ENCODE data around the gene PCDHAC2.

PCDHAC2 gene, protein sequence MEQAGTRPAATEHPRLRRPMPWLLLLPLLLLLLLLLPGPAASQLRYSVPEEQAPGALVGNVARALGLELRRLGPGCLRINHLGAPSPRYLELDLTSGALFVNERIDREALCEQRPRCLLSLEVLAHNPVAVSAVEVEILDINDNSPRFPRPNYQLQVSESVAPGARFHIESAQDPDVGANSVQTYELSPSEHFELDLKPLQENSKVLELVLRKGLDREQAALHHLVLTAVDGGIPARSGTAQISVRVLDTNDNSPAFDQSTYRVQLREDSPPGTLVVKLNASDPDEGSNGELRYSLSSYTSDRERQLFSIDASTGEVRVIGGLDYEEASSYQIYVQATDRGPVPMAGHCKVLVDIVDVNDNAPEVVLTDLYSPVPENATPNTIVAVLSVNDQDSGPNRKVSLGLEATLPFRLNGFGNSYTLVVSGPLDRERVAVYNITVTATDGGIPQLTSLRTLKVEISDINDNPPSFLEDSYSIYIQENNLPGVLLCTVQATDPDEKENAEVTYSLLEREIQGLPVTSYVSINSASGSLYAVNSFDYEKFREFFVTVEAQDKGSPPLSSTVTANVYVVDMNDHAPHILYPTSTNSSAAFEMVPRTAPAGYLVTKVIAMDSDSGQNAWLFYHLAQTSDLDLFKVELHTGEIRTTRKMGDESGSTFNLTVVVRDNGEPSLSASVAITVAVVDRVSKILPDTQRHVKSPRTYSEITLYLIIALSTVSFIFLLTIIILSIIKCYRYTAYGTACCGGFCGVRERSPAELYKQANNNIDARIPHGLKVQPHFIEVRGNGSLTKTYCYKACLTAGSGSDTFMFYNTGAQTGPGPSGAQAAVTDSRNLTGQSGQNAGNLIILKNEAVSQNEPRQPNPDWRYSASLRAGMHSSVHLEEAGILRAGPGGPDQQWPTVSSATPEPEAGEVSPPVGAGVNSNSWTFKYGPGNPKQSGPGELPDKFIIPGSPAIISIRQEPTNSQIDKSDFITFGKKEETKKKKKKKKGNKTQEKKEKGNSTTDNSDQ

GRCh38 chr5:140966293-140967225 lies at the start of gene PCDHAC2:
Gene PCDHAC2 (plus strand): TSS chr5:140966476. CDS start chr5:140966767, 291 bp downstream.
- no peak for DNase-seq (ENCODE audit: low read depth)

GRCh38 chr5:140923601-140924000 lies 42.7 kb upstream of the PCDHAC2 start:
- no peak for DNase-seq (ENCODE audit: low read depth)

- no peak for DNase-seq (ENCODE audit: low read depth)
Measured at GRCh38 chr5:140925806-140926442, 40.4 kb upstream of the PCDHAC2 start, which contains the start of gene PCDHAC1. Gene PCDHAC1 (plus strand): TSS chr5:140926299. CDS start chr5:140926893, 594 bp downstream.

GRCh38 chr5:140926443-140927227 lies 39.6 kb upstream of the PCDHAC2 start:
- DNase-seq (ENCODE audit: low read depth) = no peak

DNA sequence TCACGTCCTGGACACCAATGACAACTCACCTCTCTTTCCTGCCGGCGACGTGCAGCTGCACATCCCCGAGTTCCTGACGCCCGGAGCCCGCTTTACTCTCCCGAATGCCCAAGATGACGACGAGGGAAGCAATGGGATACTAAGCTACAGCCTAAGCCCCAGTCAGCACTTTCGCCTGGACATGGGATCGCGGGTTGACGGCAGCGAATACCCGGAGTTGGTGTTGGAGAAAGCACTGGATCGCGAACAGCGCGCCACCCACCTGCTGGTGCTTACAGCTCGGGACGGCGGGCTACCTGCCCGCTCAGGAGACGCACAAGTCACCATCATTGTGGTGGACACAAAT lies 39.1 kb upstream of the PCDHAC2 start:
- no peak for DNase-seq (ENCODE audit: low read depth)

GRCh38 chr5:140934964-140935606 lies 31.2 kb upstream of the PCDHAC2 start:
- no peak for DNase-seq (ENCODE audit: low read depth)

GRCh38 chr5:140946578-140946977 lies 19.7 kb upstream of the PCDHAC2 start:
- no peak for DNase-seq (ENCODE audit: low read depth)

GRCh38 chr5:140951636-140952035 lies 14.6 kb upstream of the PCDHAC2 start:
- DNase-seq (ENCODE audit: low read depth) = no peak

- no peak for DNase-seq (ENCODE audit: low read depth)
Measured at GRCh38 chr5:140953234-140953633, 13.0 kb upstream of the PCDHAC2 start.

GRCh38 chr5:140962190-140962589 lies 4.1 kb upstream of the PCDHAC2 start:
- DNase-seq (ENCODE audit: low read depth) = no peak

- no peak for DNase-seq (ENCODE audit: low read depth)
Measured at GRCh38 chr5:140964356-140964755, 1.9 kb upstream of the PCDHAC2 start.

- DNase-seq (ENCODE audit: low read depth) = no peak
Measured at GRCh38 chr5:140965905-140966292, 377 bp upstream of the PCDHAC2 start.

DNA sequence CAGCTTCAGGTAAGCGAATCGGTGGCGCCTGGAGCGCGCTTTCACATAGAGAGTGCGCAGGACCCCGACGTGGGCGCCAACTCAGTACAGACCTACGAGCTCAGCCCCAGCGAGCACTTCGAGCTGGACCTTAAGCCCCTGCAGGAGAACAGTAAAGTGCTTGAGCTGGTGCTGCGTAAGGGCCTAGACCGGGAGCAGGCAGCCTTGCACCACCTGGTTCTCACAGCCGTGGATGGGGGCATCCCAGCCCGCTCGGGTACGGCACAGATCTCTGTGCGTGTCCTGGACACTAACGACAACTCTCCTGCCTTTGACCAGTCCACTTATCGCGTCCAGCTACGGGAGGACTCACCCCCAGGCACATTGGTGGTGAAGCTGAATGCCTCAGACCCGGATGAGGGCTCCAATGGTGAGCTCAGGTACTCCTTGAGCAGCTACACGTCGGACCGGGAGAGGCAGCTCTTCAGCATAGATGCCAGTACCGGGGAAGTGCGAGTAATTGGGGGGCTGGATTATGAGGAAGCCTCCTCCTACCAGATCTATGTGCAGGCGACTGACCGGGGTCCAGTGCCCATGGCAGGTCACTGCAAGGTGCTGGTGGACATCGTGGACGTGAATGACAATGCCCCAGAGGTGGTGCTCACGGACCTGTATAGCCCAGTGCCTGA lies 1.1 kb downstream of the PCDHAC2 start:
- no peak for DNase-seq (ENCODE audit: low read depth)

- no peak for DNase-seq (ENCODE audit: low read depth)
Measured at GRCh38 chr5:140969880-140970279, 3.6 kb downstream of the PCDHAC2 start.

DNA sequence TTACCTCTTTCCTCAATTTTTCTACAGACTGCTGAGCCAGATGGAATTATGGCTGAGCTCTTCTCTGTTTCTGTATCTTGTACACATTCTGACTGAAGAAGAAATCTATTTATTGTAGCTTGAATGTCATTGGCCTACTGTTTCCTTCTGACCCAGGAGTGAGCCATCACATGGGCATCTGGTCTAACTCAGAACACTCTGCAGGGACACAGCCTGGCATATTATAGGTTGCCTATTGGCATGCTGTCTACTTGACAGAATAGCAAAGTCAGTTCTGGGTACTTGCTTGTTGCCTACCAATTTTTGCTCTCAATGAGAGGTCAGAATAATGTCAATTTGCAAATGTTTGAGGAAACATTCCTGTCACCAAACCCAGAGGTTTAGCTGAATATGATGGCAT lies 7.3 kb downstream of the PCDHAC2 start:
- DNase-seq (ENCODE audit: low read depth) = no peak

DNA sequence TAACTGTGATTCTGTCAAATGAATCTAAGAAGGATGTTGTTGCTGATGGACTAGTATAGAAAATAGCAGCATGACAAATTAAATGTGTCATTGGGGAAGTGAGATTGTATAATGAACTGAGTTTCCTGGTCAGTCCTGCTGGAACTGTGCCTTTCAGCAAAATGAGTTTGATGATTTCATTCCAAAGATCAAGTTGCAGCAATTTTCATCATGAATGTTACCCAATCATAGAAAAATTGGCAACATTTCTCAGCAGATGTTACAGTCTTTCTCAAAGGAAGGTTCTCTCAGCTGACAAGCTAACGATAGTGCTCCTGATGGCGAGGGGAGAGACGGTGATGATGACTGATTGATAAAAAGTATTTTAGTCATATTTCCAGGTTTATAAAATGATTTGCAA lies 10.7 kb downstream of the PCDHAC2 start:
- DNase-seq (ENCODE audit: low read depth) = no peak

DNA sequence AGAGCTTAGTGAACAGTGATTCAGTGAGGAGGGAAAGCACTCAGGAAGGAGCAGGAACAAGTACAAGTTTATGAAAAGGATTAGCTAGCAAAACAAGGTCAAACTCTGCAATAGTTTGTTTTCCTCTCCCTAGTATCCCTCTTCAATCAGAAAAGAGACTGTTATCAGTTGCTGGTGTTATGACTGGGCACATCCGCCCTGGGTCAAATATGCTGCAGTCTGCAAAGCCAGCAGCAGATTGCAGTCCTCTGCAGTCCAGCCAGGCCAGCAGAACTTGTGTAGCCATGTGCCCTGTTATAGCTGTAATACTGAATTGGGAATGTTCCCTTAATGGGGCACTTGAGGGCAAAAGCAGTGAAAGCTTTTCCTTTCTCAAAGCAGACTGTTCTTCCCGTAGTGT lies 12.0 kb downstream of the PCDHAC2 start:
- no peak for DNase-seq (ENCODE audit: low read depth)

- DNase-seq (ENCODE audit: low read depth) = no peak
Measured at GRCh38 chr5:140978983-140979382, 12.7 kb downstream of the PCDHAC2 start.

- DNase-seq (ENCODE audit: low read depth) = no peak
Measured at GRCh38 chr5:140982083-140982716, 15.9 kb downstream of the PCDHAC2 start.
